Superior temporal gyrus (tissue), 1 donor: ENCODE results near the gene RNF111.
"Not testable (repeated sequence)": the region's sequence is repeated elsewhere in the genome, so short reads cannot be mapped to it uniquely, and the experiment has no call there.

ENCODE experiments used
- DNase-seq: peaks from one replicate; pipeline ENCODE4 v3.0.0-alpha.2; 2016; ENCODE audit errors: extremely low spot score

RNF111 gene

DNA sequence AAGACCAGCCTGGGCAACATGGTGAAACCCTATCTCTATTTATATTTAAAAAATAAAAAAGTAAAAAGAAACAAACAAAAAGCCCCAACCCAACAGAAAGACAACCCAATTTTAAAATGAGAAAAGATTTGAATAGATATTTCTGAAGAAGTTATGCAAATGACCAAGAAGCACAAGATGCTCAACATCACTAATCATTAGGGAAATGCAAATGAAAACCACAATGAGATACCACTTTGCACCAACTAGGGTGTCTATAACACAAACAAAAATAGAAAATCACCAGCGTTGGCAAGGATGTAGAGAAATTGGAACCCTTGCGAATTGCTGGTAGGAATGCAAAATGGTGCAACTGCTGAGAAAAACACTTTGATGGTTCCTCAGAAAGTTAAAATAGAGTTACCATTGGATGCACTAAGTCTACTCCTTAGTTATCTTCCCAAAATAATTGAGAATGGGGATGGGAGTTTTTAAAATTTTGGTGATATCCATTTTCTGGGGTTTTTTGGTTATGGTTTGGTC lies 71.7 kb downstream of the RNF111 start:
- no peak for DNase-seq

- no peak for DNase-seq
These were observed 72.9 kb downstream of the RNF111 start for GRCh38 chr15:59060348-59060747.

GRCh38 chr15:59063042-59063441 lies 75.6 kb downstream of the RNF111 start:
- DNase-seq: no peak

GRCh38 chr15:59069430-59069829 lies 82.0 kb downstream of the RNF111 start:
- no peak for DNase-seq

DNA sequence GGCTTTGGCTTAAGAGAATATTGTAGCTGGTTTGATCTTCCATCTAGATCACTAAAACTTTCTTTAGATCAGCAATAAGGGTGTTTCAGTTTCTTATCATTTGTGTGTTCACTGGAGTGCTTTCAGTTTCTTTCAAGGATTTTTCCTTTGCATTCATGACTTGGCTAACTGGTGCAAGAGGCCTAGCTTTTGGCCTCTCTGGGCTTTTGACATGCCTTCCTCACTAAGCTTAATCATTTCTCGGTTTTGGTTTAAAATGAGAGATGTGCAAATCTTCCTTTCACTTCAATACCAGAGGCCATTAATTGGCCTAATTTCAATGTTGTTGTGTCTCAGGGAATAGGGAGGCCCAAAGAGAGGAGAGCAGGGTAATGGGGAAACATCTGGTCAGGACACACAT lies 87.1 kb downstream of the RNF111 start:
- no peak for DNase-seq

- DNase-seq: no peak
These were observed 100.3 kb downstream of the RNF111 start for GRCh38 chr15:59087731-59088130.

GRCh38 chr15:59094077-59094476 lies 106.6 kb downstream of the RNF111 start:
- DNase-seq: no peak

DNA sequence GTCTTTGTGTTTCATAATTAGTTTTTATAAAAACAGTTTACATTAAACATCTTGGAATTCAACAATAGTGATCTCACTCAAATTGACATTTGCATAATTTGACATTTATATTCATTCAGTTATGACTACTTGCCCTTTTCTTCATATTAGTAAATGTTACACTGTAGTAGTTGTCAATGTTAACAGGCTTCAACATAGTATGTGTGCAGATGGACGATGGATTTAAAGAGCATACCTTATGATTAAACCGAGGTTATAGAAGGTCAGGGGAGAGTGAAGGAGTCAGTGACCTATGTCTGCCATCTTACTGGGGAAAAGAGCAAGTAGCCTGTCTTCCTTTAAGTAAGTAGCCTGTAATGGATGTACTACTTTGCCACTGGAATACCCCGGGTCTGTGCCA lies 109.0 kb downstream of the RNF111 start:
- DNase-seq: no peak

GRCh38 chr15:59099162-59099685 lies 111.8 kb downstream of the RNF111 start:
- no peak for DNase-seq

GRCh38 chr15:59104602-59104911 lies 117.1 kb downstream of the RNF111 start:
- no peak for DNase-seq

DNA sequence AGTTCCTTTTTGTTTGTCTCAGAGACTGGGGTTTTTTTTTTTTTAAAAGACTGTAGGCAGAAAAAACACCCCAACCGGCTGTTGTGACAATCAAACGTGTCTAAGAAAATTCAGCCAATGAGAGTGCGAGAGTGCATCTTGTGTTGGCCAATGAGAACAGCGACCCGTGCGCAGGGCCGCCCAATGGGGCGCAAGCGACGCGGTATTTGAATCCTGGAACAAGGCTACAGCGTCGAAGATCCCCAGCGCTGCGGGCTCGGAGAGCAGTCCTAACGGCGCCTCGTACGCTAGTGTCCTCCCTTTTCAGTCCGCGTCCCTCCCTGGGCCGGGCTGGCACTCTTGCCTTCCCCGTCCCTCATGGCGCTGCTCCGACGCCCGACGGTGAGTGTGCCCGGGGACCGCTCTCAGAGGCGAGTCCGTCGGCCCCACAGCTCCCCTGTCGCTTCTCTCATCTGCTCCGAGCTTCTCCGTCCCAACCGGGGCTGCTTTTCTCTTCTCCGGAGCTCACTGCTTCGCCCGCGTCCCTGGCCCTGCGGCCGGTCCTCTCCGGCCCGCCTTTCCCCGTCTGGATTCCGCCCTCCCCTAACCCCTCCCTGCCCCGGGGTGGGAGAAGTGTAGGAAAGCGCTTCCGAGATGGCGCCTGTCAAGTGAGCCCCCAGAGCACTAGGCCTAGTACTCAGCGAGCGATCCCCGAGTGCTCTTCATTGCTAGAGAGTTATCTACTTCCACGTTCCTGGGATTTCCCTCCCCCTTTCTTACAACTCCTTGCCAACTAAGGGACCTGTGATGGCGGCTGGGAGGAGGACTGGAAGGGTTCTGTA lies 117.7 kb downstream of the RNF111 start, which contains the start of gene CCNB2:
TSS of gene CCNB2 (plus strand) at position 235 of the 821 bp plus-strand sequence. CDS start at position 358, 123 bp downstream.
- DNase-seq: peak; percentile 97

GRCh38 chr15:59105854-59106253 lies 118.4 kb downstream of the RNF111 start:
- DNase-seq: no peak

GRCh38 chr15:59111251-59111650 lies 123.8 kb downstream of the RNF111 start:
- no peak for DNase-seq

DNA sequence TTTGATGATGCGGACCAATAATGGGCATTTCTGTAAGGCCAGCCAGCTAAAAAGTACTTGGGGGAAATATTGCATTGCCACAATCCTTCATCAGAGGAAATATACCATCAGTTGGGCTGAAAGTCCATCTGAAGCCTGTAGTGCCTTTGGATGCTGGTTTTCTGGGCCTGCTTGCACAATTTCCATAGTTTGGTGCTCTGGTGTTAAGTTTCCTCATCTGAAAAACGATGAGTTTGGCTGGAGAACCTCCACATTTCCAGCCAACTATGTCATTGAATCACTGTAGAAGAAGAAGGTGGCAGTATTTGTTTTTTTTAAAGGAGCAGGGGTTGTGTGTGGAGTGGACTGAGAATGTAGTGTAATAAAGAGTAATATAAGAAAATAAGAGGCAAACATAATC lies 127.6 kb downstream of the RNF111 start:
- DNase-seq: no peak

GRCh38 chr15:59116141-59116540 lies 128.7 kb downstream of the RNF111 start:
- no peak for DNase-seq

- no peak for DNase-seq
These were observed 129.3 kb downstream of the RNF111 start for GRCh38 chr15:59116771-59117170.

- DNase-seq: no peak
These were observed 132.2 kb downstream of the RNF111 start for GRCh38 chr15:59119625-59120024.

GRCh38 chr15:59120937-59121336 lies 133.5 kb downstream of the RNF111 start:
- DNase-seq: no peak

DNA sequence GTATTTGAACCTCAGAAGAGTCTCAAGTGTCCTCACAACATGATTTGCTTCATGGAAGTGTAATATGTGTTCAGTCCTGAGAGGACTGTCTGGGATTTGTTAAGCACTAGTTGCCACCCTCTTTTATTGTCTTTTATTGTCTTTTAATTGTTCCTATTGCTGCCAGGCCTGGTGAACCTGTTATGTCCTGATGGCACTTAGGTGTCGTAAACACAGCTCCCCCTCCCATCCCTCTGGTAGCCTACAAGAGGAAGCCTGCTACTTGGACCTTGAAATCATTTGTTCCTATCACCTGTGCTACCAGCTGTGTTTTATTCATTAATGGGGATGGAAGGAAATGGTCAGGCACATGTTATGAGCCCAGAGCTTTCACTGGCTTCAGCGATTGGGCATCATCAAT lies 136.8 kb downstream of the RNF111 start:
- no peak for DNase-seq

GRCh38 chr15:59125683-59126082 lies 138.2 kb downstream of the RNF111 start:
- DNase-seq: not testable (repeated sequence)

- DNase-seq: not testable (repeated sequence)
These were observed 139.8 kb downstream of the RNF111 start for GRCh38 chr15:59127255-59127654.

- no peak for DNase-seq
These were observed 144.0 kb downstream of the RNF111 start for GRCh38 chr15:59131456-59131855.

- DNase-seq: no peak
These were observed 144.6 kb downstream of the RNF111 start for GRCh38 chr15:59131969-59132562.
